Natural killer cell treated with Interleukin-12 subunit alpha and Interleukin-12 subunit beta and Interleukin-15 and Interleukin-18, amount 100 ng/mL, for 72 hours (primary cell): Measurements from ENCODE around the gene TCF4. TPM values are rescaled to one million over a fixed set of nuclear protein-coding genes. Genes with fewer than 3 reads are reported as not detected.
A peak's percentile ranks its signal among the peaks of the same experiment; 100 is the strongest.

Source experiments
- ATAC-seq, 2 donors: fragments of 150-1000 bp; cut with Tn5 transposase in 1 of 2; sonication (Bioruptor Pico), chemical (Tn5 transposase) in 1 of 2; 2 replicates each; pipeline ENCODE4 v1.10.0; 2021
- DNase-seq: peaks from one replicate; pipeline ENCODE4 v3.0.0; 2022; ENCODE audit warnings: low spot score
- H3K27ac Mint-ChIP-seq, 2 donors: 1 replicate in 1 of 2; 2 replicates in 1 of 2; pipeline ENCODE4 v1.8.0; 2022; ENCODE audit warnings: mixed read lengths in 2 of 2, mild to moderate bottlenecking in 1 of 2, moderate library complexity in 1 of 2
- H3K27me3 Mint-ChIP-seq, 2 donors: 1 replicate in 1 of 2; 2 replicates in 1 of 2; pipeline ENCODE4 v1.8.0; 2022; ENCODE audit warnings: mixed read lengths in 2 of 2
- H3K36me3 Mint-ChIP-seq: one replicate; pipeline ENCODE4 v1.8.0; 2022; ENCODE audit warnings: mixed read lengths
- H3K4me1 Mint-ChIP-seq, 2 donors: 1 replicate in 1 of 2; 2 replicates in 1 of 2; pipeline ENCODE4 v1.8.0; 2022; ENCODE audit warnings: low read depth in 2 of 2, mixed read lengths in 2 of 2, mild to moderate bottlenecking in 1 of 2
- H3K4me3 Mint-ChIP-seq: one replicate; pipeline ENCODE4 v1.8.0; 2022; ENCODE audit warnings: mixed read lengths
- H3K9me3 Mint-ChIP-seq: 2 replicates; pipeline ENCODE4 v1.8.0; 2022; ENCODE audit warnings: mixed read lengths
- total RNA-seq, 2 donors: library from RNA; stranded (reverse); gene quantifications; one replicate each; pipeline ENCODE4 v1.2.3, GENCODE V29; 2022

Gene TCF4
- total RNA-seq, 2 donors from 2014 or later, result 6.1 to 10.3 TPM

GRCh38 chr18:55433648-55434047 lies 154.3 kb downstream of the TCF4 start:
- Mint-ChIP-seq H3K36me3 (no peaks in the 10 kb centered on the region), H3K9me3 (peaks cover 3% of the 10 kb centered on the region), H3K27me3 (no peaks in the 10 kb centered on the region), H3K4me3 (no peak overlapping the region), H3K27ac (no peak overlapping the region), H3K4me1 (no peaks in the 10 kb centered on the region)
- DNase-seq (no peak), ATAC-seq (no peak)

DNA sequence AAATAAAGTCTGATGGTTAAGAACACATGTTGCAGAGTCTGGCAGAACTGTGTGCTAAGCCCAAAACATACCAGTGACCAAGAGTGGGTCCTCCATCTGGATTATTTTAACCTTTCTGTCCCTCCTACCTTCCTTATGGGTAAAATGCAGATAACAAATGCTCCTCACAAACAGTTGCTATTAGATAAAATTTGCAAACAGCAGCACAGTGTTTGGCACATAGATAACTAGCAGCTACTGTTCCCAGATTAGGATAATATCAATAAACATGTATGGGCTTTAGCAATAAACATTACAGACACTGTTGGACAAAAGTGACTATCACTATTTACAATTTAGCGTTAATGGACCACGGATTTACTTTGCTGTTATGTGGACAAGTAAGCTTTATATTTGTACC lies 154.9 kb downstream of the TCF4 start:
- no peak for DNase-seq
- no peak overlapping the region for H3K4me3 Mint-ChIP-seq
- peaks cover 3% of the 10 kb centered on the region for H3K9me3 Mint-ChIP-seq
- no peaks in the 10 kb centered on the region for H3K27me3 Mint-ChIP-seq
- no peak overlapping the region for H3K27ac Mint-ChIP-seq
- ATAC-seq, result no peak
- H3K36me3 Mint-ChIP-seq, result no peaks in the 10 kb centered on the region
- no peaks in the 10 kb centered on the region for H3K4me1 Mint-ChIP-seq

DNA sequence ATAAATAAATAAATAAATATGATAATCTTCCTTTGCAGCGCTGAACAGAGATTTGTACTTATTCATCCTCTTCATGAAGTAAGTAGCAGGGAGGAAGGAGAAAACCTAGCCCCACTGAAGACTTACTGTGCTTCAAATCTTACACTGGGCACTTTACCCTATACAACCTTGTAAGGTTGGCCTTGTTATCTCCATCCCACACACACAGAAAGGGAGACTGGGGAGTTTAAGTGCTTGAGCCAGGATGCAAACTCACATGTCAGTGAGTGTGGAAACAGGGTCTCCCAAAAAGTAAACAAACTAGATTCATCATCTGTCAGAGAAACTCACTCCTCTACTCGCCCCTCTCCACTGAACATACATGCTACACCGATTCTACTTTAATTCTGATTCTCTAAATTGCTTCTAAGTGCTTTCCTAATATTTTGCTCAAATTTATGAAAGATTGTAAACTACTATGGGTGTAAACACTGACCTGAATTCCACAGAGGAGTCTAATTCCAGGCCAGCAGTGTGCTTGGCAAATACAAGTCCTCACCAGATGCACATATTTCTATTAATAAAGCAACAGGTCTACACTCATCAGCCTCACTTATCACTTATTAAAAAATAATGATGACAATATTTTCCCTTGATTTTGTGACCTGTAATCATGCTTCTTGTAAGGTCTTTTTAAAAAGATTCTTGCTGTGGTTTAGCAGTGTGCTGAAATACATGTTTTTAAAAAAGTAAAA lies 155.5 kb downstream of the TCF4 start:
- H3K36me3 Mint-ChIP-seq, result no peaks in the 10 kb centered on the region
- ATAC-seq, result no peak
- H3K27me3 Mint-ChIP-seq, result no peaks in the 10 kb centered on the region
- peaks cover 3% of the 10 kb centered on the region for H3K9me3 Mint-ChIP-seq
- no peak overlapping the region for H3K27ac Mint-ChIP-seq
- H3K4me3 Mint-ChIP-seq, result no peak overlapping the region
- no peak for DNase-seq
- no peaks in the 10 kb centered on the region for H3K4me1 Mint-ChIP-seq

DNA sequence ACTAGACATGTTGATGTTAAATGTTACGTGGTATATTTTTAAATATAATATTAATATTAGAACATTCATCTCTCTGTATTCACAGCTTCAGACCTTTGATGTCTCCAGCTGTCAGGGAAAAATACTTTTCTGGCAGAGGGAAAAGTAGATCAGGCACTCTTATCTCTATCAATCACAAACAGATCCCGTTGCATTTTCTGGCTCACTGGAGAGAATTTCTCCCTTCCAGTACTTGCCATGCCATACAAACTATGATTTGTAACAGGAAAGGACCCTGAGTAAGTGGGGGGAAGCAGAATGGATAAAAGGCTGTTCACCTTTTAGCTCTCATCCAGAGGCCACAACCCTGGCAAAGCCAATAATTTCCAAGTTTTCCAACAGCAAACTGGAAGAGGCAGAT lies 158.0 kb downstream of the TCF4 start:
- Mint-ChIP-seq H3K36me3 (no peaks in the 10 kb centered on the region), H3K27me3 (peaks cover 5 to 7% of the 10 kb centered on the region in 2 donors), H3K9me3 (peaks cover 3% of the 10 kb centered on the region), H3K4me3 (no peak overlapping the region), H3K27ac (no peak overlapping the region), H3K4me1 (no peaks in the 10 kb centered on the region)
- no peak for ATAC-seq
- DNase-seq, result no peak

DNA sequence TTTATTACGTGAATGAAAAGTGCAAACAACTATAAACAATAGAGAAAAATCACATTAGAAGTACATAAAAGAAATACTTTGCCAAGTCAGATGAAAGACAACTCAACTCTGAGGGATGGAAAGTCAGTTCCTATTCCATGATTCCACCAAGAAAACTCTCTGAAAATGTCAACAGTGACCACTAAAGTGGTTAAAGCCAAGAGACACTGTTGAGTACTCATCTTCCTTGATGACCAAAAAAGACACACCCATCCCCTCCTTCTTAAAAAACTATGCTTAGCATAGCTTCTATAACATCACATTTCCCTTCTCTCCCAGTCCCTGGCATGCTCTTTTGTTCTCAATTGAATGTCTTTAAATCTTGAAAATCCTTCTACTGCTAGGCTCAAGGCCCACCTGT lies 160.0 kb downstream of the TCF4 start:
- Mint-ChIP-seq H3K27ac (no peak overlapping the region), H3K4me3 (no peak overlapping the region), H3K27me3 (peaks cover 7 to 13% of the 10 kb centered on the region in 2 donors), H3K36me3 (no peaks in the 10 kb centered on the region), H3K9me3 (peaks cover 3% of the 10 kb centered on the region), H3K4me1 (no peaks in the 10 kb centered on the region)
- ATAC-seq, result no peak
- DNase-seq, result no peak

DNA sequence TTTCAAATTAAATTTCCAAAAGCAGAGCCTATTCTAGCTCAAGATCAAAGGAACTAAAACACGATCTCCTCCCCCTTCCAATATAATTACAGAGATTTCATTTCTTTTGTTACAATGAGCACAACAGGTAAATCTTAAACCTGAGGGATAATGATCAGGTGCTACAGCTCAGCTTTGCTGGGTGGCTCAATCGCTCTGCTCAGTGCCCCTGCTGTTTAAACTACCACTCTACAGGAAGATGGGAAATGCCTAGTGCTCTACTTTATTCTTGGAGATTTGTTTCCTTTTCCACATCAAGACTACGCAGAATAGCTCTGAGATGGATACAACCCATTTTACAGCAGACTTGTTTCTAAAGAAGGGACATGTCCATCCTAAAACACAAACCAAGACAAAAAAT lies 162.3 kb downstream of the TCF4 start:
- H3K27me3 Mint-ChIP-seq, result peaks cover 7 to 15% of the 10 kb centered on the region in 2 donors
- peaks cover 0 to 3% of the 10 kb centered on the region in 2 donors for H3K4me1 Mint-ChIP-seq
- H3K27ac Mint-ChIP-seq, result no peak overlapping the region
- H3K4me3 Mint-ChIP-seq, result no peak overlapping the region
- no peaks in the 10 kb centered on the region for H3K9me3 Mint-ChIP-seq
- H3K36me3 Mint-ChIP-seq, result no peaks in the 10 kb centered on the region
- ATAC-seq (no peak), DNase-seq (no peak)

DNA sequence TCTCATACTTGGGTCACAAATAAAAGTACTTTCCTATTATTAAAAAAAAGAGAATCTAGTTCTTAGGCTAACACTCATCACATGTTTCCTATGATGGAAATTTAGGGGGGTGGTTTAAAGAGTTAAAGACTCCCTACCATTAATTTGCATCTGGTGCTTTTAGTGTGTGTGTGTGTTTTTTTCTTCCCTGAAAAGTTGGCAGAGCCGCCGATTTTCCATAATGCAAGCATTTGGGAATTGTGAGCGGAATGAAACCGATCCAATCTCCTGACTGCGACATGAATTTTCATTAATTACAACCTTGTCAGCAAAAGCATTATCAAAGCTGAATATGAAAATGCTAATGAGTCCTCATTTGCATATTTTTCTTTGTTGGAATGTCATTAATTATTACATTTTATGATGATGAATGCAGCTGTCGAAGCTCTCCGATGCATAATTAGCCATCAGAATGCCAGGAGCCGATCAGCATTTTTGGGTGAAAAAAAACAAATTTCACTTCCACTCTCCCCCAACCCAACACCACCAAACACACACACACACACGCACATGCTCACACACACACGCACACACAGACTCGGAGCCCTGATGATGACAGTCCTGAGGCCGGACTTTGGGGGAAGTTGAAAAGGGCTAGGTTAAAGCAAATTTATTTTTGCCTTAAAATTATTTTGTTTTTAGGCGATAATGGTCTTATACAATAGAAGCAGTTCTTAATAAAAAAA lies 165.4 kb downstream of the TCF4 start:
- Mint-ChIP-seq H3K27ac (no peak overlapping the region), H3K36me3 (no peaks in the 10 kb centered on the region), H3K4me1 (peaks cover 5 to 11% of the 10 kb centered on the region in 2 donors), H3K9me3 (no peaks in the 10 kb centered on the region), H3K4me3 (no peak overlapping the region), H3K27me3 (peaks cover 7 to 15% of the 10 kb centered on the region in 2 donors)
- ATAC-seq (no peak), DNase-seq (no peak)

GRCh38 chr18:55421615-55422419 lies 166.2 kb downstream of the TCF4 start:
- H3K27me3 Mint-ChIP-seq, result peaks cover 7 to 13% of the 10 kb centered on the region in 2 donors
- no peak overlapping the region for H3K27ac Mint-ChIP-seq
- ATAC-seq (no peak), DNase-seq (no peak)
- peaks cover 5 to 11% of the 10 kb centered on the region in 2 donors for H3K4me1 Mint-ChIP-seq
- H3K9me3 Mint-ChIP-seq, result no peaks in the 10 kb centered on the region
- no peaks in the 10 kb centered on the region for H3K36me3 Mint-ChIP-seq
- no peak overlapping the region for H3K4me3 Mint-ChIP-seq

DNA sequence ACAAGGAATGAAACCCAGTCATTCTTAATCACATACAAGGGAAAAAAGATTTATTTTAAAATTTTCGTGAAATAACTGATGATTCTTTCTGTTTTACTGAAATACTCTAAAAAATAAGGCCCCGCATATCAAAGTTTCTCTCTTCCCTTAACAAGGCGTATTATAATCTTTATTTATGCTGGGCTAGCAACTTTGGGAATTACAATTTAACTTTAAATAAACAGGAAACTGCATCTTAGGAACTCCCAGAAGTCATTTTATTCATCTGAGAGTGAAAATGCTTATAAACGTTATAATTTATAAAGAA lies 166.7 kb downstream of the TCF4 start:
- H3K4me1 Mint-ChIP-seq, result peaks cover 5 to 11% of the 10 kb centered on the region in 2 donors
- no peaks in the 10 kb centered on the region for H3K36me3 Mint-ChIP-seq
- peaks cover 7 to 13% of the 10 kb centered on the region in 2 donors for H3K27me3 Mint-ChIP-seq
- no peak overlapping the region for H3K27ac Mint-ChIP-seq
- no peak for ATAC-seq
- H3K9me3 Mint-ChIP-seq, result no peaks in the 10 kb centered on the region
- DNase-seq, result no peak
- no peak overlapping the region for H3K4me3 Mint-ChIP-seq

DNA sequence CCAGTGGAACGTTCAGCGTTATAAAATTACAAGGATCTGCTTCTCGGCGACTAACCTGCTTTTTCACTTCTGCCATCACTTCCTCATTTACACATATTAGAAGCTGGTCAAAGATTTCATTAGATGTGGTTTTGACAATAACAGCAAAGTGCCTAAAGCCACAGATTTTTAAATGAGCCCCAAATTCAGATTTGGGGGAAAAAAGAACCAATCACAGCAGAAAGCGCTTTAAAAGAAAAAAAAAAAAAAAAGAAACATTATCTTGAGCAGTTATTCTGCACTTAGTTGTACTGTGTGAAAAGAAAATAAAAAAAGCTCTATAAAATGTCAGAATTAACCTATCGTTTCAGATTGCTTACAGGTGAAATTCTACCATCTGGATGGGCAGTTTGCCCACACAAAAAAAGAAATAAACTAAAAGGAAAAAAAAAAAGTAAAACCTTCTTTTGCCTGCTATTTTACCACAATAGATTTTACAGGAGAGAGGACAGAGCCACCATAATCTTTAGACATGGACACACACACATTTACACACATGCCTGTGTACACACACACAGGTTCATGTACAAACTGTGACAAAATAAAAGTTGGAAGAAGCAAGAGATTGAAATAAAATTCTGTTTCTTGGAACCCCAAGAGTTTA lies 167.2 kb downstream of the TCF4 start:
- H3K4me1 Mint-ChIP-seq, result peaks cover 5 to 11% of the 10 kb centered on the region in 2 donors
- no peaks in the 10 kb centered on the region for H3K9me3 Mint-ChIP-seq
- peaks cover 5 to 12% of the 10 kb centered on the region in 2 donors for H3K27me3 Mint-ChIP-seq
- no peak for DNase-seq
- H3K27ac Mint-ChIP-seq, result peak overlapping the region in 1 of 2 donors; percentile 46
- no peak for ATAC-seq
- peak overlapping the region; percentile 25 for H3K4me3 Mint-ChIP-seq
- no peaks in the 10 kb centered on the region for H3K36me3 Mint-ChIP-seq

DNA sequence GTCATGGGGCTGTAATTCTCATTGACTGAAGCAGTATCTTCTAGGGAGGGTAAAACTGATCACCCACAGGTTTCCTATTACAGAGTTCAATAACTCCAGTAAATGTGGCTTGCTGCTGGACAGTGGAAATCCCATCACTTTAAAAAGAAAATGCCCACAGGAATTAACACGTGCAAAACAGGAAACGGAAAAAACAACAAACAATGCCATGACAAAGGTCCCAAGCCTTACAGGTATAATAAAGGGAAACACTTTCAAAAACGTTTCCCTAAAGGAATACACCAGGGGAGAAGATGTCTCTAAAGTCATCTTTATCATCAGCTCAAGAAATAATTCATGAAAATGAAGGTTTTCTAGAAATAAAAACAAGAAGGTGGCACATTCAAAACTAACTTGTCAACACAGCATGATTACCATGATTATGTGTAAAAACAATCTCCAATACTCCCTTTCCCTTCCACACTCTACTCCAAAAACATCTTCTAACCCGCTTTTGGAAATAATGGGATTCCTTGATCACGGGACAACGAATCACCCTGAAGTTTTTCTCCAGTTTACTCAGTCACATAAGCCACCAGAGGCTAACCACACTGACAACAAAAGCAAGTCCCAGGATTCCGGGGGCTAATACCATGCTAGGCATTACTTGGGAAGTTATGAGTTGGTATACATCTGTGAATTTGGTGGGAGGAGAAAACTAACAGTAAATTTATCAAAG lies 167.9 kb downstream of the TCF4 start:
- Mint-ChIP-seq H3K4me3 (peak overlapping the region; percentile 25), H3K27ac (peak overlapping the region in 1 of 2 donors; percentile 46)
- ATAC-seq, result no peak

DNA sequence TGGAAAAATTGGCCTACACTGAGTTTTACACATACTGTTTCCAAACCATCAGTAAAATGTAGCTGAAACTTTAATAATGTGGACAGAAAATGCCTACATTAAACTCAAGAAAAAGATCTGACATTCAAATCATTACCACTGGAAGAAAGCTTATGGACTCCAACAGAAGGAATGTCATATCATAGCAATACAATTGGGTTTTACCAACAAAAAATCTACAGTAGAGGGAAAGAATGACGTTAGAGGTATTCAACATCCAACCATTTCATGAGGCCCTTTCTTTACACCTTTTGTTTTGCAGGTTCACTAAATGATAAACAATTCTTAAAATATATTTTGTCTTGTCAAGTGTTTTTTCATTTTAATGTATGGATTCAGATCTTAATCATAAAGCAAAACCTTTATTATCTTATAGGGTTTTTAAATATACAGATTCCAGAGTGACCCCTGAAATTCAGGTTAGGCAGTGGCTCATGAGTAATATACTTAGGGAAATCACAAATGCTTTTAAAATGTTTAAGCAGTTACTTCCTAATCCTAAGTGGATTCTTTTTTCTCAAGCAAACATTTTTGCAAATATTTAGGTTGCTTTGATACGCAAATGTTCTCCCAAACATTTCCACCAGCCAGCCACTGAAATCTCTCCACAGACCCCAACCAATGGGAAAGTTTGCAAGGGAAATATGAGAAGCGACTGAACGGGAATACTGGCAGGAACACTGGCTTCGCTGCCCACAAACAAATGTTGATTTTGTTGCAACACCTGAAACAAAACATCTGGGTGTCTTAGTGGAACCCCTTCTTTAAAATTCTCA lies 168.7 kb downstream of the TCF4 start:
- peak overlapping the region in 1 of 2 donors; percentile 46 for H3K27ac Mint-ChIP-seq
- peaks cover 0 to 10% of the 10 kb centered on the region in 2 donors for H3K27me3 Mint-ChIP-seq
- no peaks in the 10 kb centered on the region for H3K9me3 Mint-ChIP-seq
- DNase-seq (no peak), ATAC-seq (no peak)
- H3K4me1 Mint-ChIP-seq, result peaks cover 5 to 11% of the 10 kb centered on the region in 2 donors
- H3K4me3 Mint-ChIP-seq, result no peak overlapping the region
- no peaks in the 10 kb centered on the region for H3K36me3 Mint-ChIP-seq

More for the DNA sequence above, 167.9 kb downstream of the TCF4 start:
- peaks cover 0 to 10% of the 10 kb centered on the region in 2 donors for H3K27me3 Mint-ChIP-seq
- H3K36me3 Mint-ChIP-seq, result no peaks in the 10 kb centered on the region
- DNase-seq, result no peak
- H3K4me1 Mint-ChIP-seq, result peaks cover 5 to 11% of the 10 kb centered on the region in 2 donors
- H3K9me3 Mint-ChIP-seq, result no peaks in the 10 kb centered on the region
